H9 (cell line): Measurements from ENCODE around the gene ARHGEF7. TPM values are rescaled to one million over a fixed set of nuclear protein-coding genes. Genes with fewer than 3 reads are reported as not detected.

Source experiments
- DNase-seq: peaks from one replicate; pipeline ENCODE4 v3.0.0-alpha.2; 2017
- H2AFZ ChIP-seq: one replicate; pipeline ENCODE4 v1.6.1; 2013; ENCODE audit warnings: mild to moderate bottlenecking, low read length, control low read depth, moderate library complexity
- H2AK5ac ChIP-seq: 2 replicates; pipeline ENCODE4 v1.6.1; 2013; ENCODE audit warnings: low read length, control low read depth, mixed read lengths; ENCODE audit not compliant: insufficient read length
- H2BK120ac ChIP-seq: one replicate; pipeline ENCODE4 v1.6.1; 2013; ENCODE audit warnings: low read depth, mild to moderate bottlenecking, low read length, control low read depth, inconsistent platforms; ENCODE audit not compliant: poor library complexity, severe bottlenecking
- H2BK12ac ChIP-seq: 2 replicates; pipeline ENCODE4 v1.6.1; 2013; ENCODE audit warnings: low read length, control low read depth, mixed read lengths, low read depth; ENCODE audit not compliant: insufficient read length
- H2BK15ac ChIP-seq: 2 replicates; pipeline ENCODE4 v1.6.1; 2013; ENCODE audit warnings: low read depth, low read length, control low read depth
- H2BK20ac ChIP-seq: one replicate; pipeline ENCODE4 v1.6.1; 2013; ENCODE audit warnings: low read depth, mild to moderate bottlenecking, low read length, control low read depth, inconsistent platforms; ENCODE audit not compliant: poor library complexity, severe bottlenecking
- H2BK5ac ChIP-seq: 2 replicates; pipeline ENCODE4 v1.6.1; 2013; ENCODE audit warnings: low read length, control low read depth, mixed read lengths; ENCODE audit not compliant: insufficient read length
- H3K14ac ChIP-seq: 2 replicates; pipeline ENCODE4 v1.6.1; 2013; ENCODE audit warnings: low read length, control low read depth; ENCODE audit not compliant: insufficient read depth
- H3K18ac ChIP-seq: 2 replicates; pipeline ENCODE4 v1.6.1; 2013; ENCODE audit warnings: low read depth, mild to moderate bottlenecking, mixed read lengths, low read length, control low read depth; ENCODE audit not compliant: insufficient read length
- H3K23ac ChIP-seq: 2 replicates; pipeline ENCODE4 v1.6.1; 2013; ENCODE audit warnings: low read length, control low read depth, mixed read lengths, low read depth; ENCODE audit not compliant: insufficient read length
- H3K23me2 ChIP-seq: 2 replicates; pipeline ENCODE4 v1.6.1; 2013; ENCODE audit warnings: low read depth, mild to moderate bottlenecking, mixed read lengths, low read length, control low read depth; ENCODE audit not compliant: insufficient read length, poor library complexity, severe bottlenecking
- H3K27ac ChIP-seq: 2 replicates; pipeline ENCODE4 v1.5.1; 2013; ENCODE audit warnings: low read length, control low read depth, mixed read lengths, low read depth; ENCODE audit not compliant: insufficient read length
- H3K27me3 ChIP-seq: 2 replicates; pipeline ENCODE4 v1.6.1; 2013; ENCODE audit warnings: low read length, control low read depth, inconsistent platforms; ENCODE audit not compliant: insufficient read depth
- H3K4ac ChIP-seq: 2 replicates; pipeline ENCODE4 v1.6.1; 2013; ENCODE audit warnings: low read depth, mild to moderate bottlenecking, control low read depth, inconsistent platforms, low read length, moderate library complexity
- H3K4me1 ChIP-seq: 2 replicates; pipeline ENCODE4 v1.6.1; 2013; ENCODE audit warnings: low read length, control low read depth, inconsistent platforms; ENCODE audit not compliant: insufficient read depth
- H3K4me2 ChIP-seq: 2 replicates; pipeline ENCODE4 v1.6.1; 2013; ENCODE audit warnings: low read length, control low read depth, mixed read lengths; ENCODE audit not compliant: insufficient read length, insufficient read depth
- H3K56ac ChIP-seq: 2 replicates; pipeline ENCODE4 v1.6.1; 2013; ENCODE audit warnings: low read depth, mild to moderate bottlenecking, mixed read lengths, low read length, control low read depth; ENCODE audit not compliant: insufficient read length
- H3K79me1 ChIP-seq: 2 replicates; pipeline ENCODE4 v1.6.1; 2013; ENCODE audit warnings: low read depth, mild to moderate bottlenecking, moderate library complexity, low read length, control low read depth, inconsistent platforms; ENCODE audit not compliant: insufficient read depth, poor library complexity, severe bottlenecking
- H3K79me2 ChIP-seq: 2 replicates; pipeline ENCODE4 v1.6.1; 2013; ENCODE audit warnings: low read length, control low read depth, inconsistent platforms; ENCODE audit not compliant: insufficient read depth
- H3K9ac ChIP-seq: 2 replicates; pipeline ENCODE4 v1.6.1; 2013; ENCODE audit warnings: low read length, control low read depth, mixed read lengths; ENCODE audit not compliant: insufficient read length; ENCODE audit errors: extremely low read depth
- H3K9me3 ChIP-seq: one replicate; pipeline ENCODE4 v1.6.1; 2013; ENCODE audit warnings: low read depth, low read length, inconsistent platforms; ENCODE audit not compliant: control insufficient read depth
- H3T11ph ChIP-seq: one replicate; pipeline ENCODE4 v1.6.1; 2013; ENCODE audit warnings: mild to moderate bottlenecking, low read length, control low read depth, inconsistent platforms
- H4K20me1 ChIP-seq: one replicate; pipeline ENCODE4 v1.6.1; 2013; ENCODE audit not compliant: control insufficient read depth, insufficient read length, insufficient read depth
- H4K5ac ChIP-seq: 2 replicates; pipeline ENCODE4 v1.6.1; 2013; ENCODE audit warnings: low read depth, mild to moderate bottlenecking, mixed read lengths, low read length, control low read depth; ENCODE audit not compliant: insufficient read length
- H4K8ac ChIP-seq: replicated peaks from 2 replicates; pipeline ENCODE4 v1.6.1; 2013; ENCODE audit warnings: low read length, control low read depth, mixed read lengths, low read depth; ENCODE audit not compliant: insufficient read length
- H4K91ac ChIP-seq: 2 replicates; pipeline ENCODE4 v1.6.1; 2013; ENCODE audit warnings: low read depth, mild to moderate bottlenecking, moderate library complexity, mixed read lengths, low read length, control low read depth; ENCODE audit not compliant: insufficient read length
- H3K27ac Mint-ChIP-seq, 3 experiments: 2 replicates in 2 of 3; 3 replicates in 1 of 3; pipeline ENCODE4 v1.8.0; 2020 to 2021; ENCODE audit warnings: mixed read lengths in 3 of 3, mild to moderate bottlenecking in 1 of 3, moderate library complexity in 1 of 3
- H3K27me3 Mint-ChIP-seq: 2 replicates; pipeline ENCODE4 v1.8.0; 2021; ENCODE audit warnings: low read depth, mild to moderate bottlenecking, moderate library complexity, mixed read lengths
- H3K36me3 Mint-ChIP-seq, 3 experiments: 2 replicates in 2 of 3; 3 replicates in 1 of 3; pipeline ENCODE4 v1.8.0; 2020 to 2021; ENCODE audit warnings: low read depth in 3 of 3, mixed read lengths in 3 of 3; ENCODE audit not compliant: insufficient read depth in 1 of 3
- H3K4me1 Mint-ChIP-seq, 2 experiments: 2 replicates each; pipeline ENCODE4 v1.8.0; 2020; ENCODE audit warnings: mixed read lengths in 2 of 2
- H3K4me3 Mint-ChIP-seq, 2 experiments: 2 replicates in 1 of 2; 3 replicates in 1 of 2; pipeline ENCODE4 v1.8.0; 2020 to 2021; ENCODE audit warnings: mild to moderate bottlenecking in 2 of 2, mixed read lengths in 2 of 2, moderate library complexity in 1 of 2
- H3K9me3 Mint-ChIP-seq, 2 experiments: 2 replicates in 1 of 2; 3 replicates in 1 of 2; pipeline ENCODE4 v1.8.0; 2020; ENCODE audit warnings: mild to moderate bottlenecking in 2 of 2, mixed read lengths in 2 of 2, moderate library complexity in 1 of 2
- WGBS: extraction: QIAGEN DNeasy Blood & Tissue Kit; methylation state at CpG from one replicate; pipeline ENCODE4 v1.1.7; 2013; ENCODE audit warnings: missing lambda C conversion rate, low lambda C conversion rate, mixed read lengths; ENCODE audit not compliant: insufficient read length; ENCODE audit errors: extremely low coverage; 5-methylcytosine and 5-hydroxymethylcytosine counted together
- total RNA-seq: library from RNA; stranded (reverse); gene quantifications from 2 replicates; pipeline ENCODE4 v1.2.1, GENCODE V29; 2021
- TF ChIP-seq, protein P1 (sequence below): fragments of 200-600 bp; sonication (generic); conservative IDR thresholded peaks from 3 replicates; pipeline ENCODE4 v1.8.0; 2021; ENCODE audit warnings: antibody characterized with exemption, mild to moderate bottlenecking

ARHGEF7 gene
- total RNA-seq, 1 experiment from 2014 or later, result 51.9 TPM

DNA sequence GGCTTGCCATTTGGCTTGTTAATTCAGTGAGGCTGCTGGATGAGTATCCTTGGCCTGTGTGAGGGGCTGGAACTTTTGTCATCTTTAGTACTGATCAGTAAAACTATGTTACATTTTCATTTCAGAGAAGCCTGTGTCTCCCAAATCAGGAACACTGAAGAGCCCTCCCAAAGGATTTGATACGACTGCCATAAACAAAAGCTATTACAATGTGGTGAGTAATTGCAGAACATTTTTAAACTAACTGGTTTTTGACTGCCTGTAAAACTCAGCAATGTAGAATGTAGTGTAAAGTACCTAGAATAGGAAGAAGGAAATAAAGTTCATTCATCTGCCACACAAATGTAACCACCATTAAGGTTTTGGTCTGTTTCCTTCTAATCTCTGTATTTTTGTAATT, 118.0 kb downstream of the ARHGEF7 start:
- Mint-ChIP-seq H3K4me1 (peaks cover 6 to 18% of the 10 kb centered on the region in 2 experiments), H3K27me3 (no peaks in the 10 kb centered on the region), H3K9me3 (no peaks in the 10 kb centered on the region), H3K36me3 (peaks cover 8 to 18% (median 15%) of the 10 kb centered on the region in 3 experiments; a peak in 6 of 7 replicates), H3K27ac (no peak overlapping the region), H3K4me3 (no peak overlapping the region)
- Histone ChIP-seq H4K8ac (no peak overlapping the region), H4K91ac (no peak overlapping the region), H4K5ac (no peak overlapping the region), H3K27ac (no peak overlapping the region), H3K23ac (no peak overlapping the region), H2BK5ac (no peak overlapping the region), H3K18ac (no peak overlapping the region), H3K4me1 (no peaks in the 10 kb centered on the region), H2AK5ac (no peak overlapping the region), H3K79me1 (no peaks in the 10 kb centered on the region), H3K9ac (no peak overlapping the region), H3K14ac (no peak overlapping the region), H4K20me1 (peaks cover 2% of the 10 kb centered on the region), H3K23me2 (no peaks in the 10 kb centered on the region), H2BK12ac (no peak overlapping the region), H3T11ph (no peak overlapping the region), H2BK120ac (no peak overlapping the region), H3K79me2 (peaks cover 1% of the 10 kb centered on the region; the same call in 1 of the 2 replicates), H3K56ac (no peak overlapping the region), H3K4me2 (no peak overlapping the region), H3K9me3 (no peaks in the 10 kb centered on the region), H2AFZ (no peak overlapping the region), H2BK20ac (no peak overlapping the region), H2BK15ac (no peak overlapping the region), H3K27me3 (no peaks in the 10 kb centered on the region), H3K4ac (no peak overlapping the region)
- TF ChIP-seq, protein P1, sequence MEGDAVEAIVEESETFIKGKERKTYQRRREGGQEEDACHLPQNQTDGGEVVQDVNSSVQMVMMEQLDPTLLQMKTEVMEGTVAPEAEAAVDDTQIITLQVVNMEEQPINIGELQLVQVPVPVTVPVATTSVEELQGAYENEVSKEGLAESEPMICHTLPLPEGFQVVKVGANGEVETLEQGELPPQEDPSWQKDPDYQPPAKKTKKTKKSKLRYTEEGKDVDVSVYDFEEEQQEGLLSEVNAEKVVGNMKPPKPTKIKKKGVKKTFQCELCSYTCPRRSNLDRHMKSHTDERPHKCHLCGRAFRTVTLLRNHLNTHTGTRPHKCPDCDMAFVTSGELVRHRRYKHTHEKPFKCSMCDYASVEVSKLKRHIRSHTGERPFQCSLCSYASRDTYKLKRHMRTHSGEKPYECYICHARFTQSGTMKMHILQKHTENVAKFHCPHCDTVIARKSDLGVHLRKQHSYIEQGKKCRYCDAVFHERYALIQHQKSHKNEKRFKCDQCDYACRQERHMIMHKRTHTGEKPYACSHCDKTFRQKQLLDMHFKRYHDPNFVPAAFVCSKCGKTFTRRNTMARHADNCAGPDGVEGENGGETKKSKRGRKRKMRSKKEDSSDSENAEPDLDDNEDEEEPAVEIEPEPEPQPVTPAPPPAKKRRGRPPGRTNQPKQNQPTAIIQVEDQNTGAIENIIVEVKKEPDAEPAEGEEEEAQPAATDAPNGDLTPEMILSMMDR, result no peak
- no peak for DNase-seq
- no CpG with 5 or more reads among the region's 1 CpG for WGBS
